Uterus (tissue), 2 donors: Measurements from ENCODE around the gene TRUB1.

Experiments used
- CTCF ChIP-seq, 4 experiments: fragments of 200-600 bp in 2 of 4; fragments of 450-650 bp in 2 of 4; sonication (generic) in 2 of 4; IDR thresholded peaks; one replicate each; pipeline ENCODE4 v1.5.1; 2016 to 2019; ENCODE audit warnings: antibody characterized with exemption in 4 of 4, mild to moderate bottlenecking in 2 of 4, moderate library complexity in 1 of 4
- POLR2A ChIP-seq, 2 donors: fragments of 450-650 bp; IDR thresholded peaks; one replicate each; pipeline ENCODE4 v1.6.1; 2016; ENCODE audit warnings: antibody characterized with exemption in 2 of 2, mild to moderate bottlenecking in 1 of 2, moderate library complexity in 1 of 2

- TF ChIP-seq POLR2A (IDR thresholded peaks at IDR 0.05): no peak
- no peak for TF ChIP-seq CTCF (IDR thresholded peaks at IDR 0.05)
These were observed 9.2 kb upstream of the TRUB1 start for GRCh38 chr10:114928818-114929217.
